Body of pancreas (tissue), 4 donors: ENCODE results near the gene SPATA33. TPM values are rescaled to one million over a fixed set of nuclear protein-coding genes. Genes with fewer than 3 reads are reported as not detected.

Experiments
- ATAC-seq: fragments of 150-250 bp; one replicate; pipeline ENCODE4 v1.9.1; 2016
- DNase-seq, 4 donors: peaks; one replicate each; pipeline ENCODE4 v3.0.0-alpha.2; 2019
- H3K27ac ChIP-seq, 4 donors: fragments of 200-600 bp; sonication (generic); 1 replicate in 3 of 4; 2 replicates in 1 of 4; pipeline versions ENCODE4 v1.5.1 to v1.6.1; 2016 to 2019; ENCODE audit warnings: mild to moderate bottlenecking in 1 of 4, mixed read lengths in 1 of 4, moderate library complexity in 1 of 4
- H3K27me3 ChIP-seq, 2 donors: fragments of 200-600 bp; sonication (generic); one replicate each; pipeline ENCODE4 v1.6.0; 2016; ENCODE audit warnings: mild to moderate bottlenecking in 1 of 2
- H3K36me3 ChIP-seq, 2 donors: fragments of 200-600 bp; sonication (generic); replicated peaks in 1 of 2; 2 replicates each; pipeline ENCODE4 v1.5.1; 2016; ENCODE audit warnings: low read depth in 2 of 2; ENCODE audit not compliant: insufficient read depth in 1 of 2
- H3K4me1 ChIP-seq: fragments of 200-600 bp; sonication (generic); one replicate; pipeline ENCODE4 v1.6.0; 2016
- H3K4me3 ChIP-seq, 2 donors: fragments of 200-600 bp; sonication (generic); 1 replicate in 1 of 2; 2 replicates in 1 of 2; pipeline ENCODE4 v1.5.1; 2016 to 2019
- H3K9me3 ChIP-seq, 3 donors: fragments of 200-600 bp; sonication (generic); 1 replicate in 2 of 3; 2 replicates in 1 of 3; pipeline ENCODE4 v1.5.1; 2016
- POLR2A ChIP-seq, 3 donors: fragments of 450-650 bp; IDR thresholded peaks; one replicate each; pipeline ENCODE4 v1.6.1; 2016; ENCODE audit warnings: antibody characterized with exemption in 3 of 3, mild to moderate bottlenecking in 2 of 3
- WGBS, 2 donors: methylation state at CpG; one replicate each; pipeline ENCODE4 v1.1.5; 2017; 5-methylcytosine and 5-hydroxymethylcytosine counted together
- intact Hi-C: fragments of 100-400 bp; cut with DNase I; formaldehyde crosslinking; loops from one replicate; pipeline ENCODE4 v1.15.1; 2023
- total RNA-seq, 2 donors: library from RNA; depleted of rRNA; stranded (reverse); fragments of >200 nt; gene quantifications; one replicate each; pipeline ENCODE4 v1.1.0, GENCODE V29; 2016
- TF ChIP-seq, protein P1 (sequence below), 7 experiments: fragments of 450-650 bp in 4 of 7; fragments of 200-600 bp in 3 of 7; sonication (generic) in 3 of 7; IDR thresholded peaks; one replicate each; pipeline ENCODE4 v1.5.1; 2016 to 2019; ENCODE audit warnings: antibody characterized with exemption in 7 of 7

Gene SPATA33
- total RNA-seq, 2 donors from 2014 or later, result 3.6 to 7.9 TPM

DNA sequence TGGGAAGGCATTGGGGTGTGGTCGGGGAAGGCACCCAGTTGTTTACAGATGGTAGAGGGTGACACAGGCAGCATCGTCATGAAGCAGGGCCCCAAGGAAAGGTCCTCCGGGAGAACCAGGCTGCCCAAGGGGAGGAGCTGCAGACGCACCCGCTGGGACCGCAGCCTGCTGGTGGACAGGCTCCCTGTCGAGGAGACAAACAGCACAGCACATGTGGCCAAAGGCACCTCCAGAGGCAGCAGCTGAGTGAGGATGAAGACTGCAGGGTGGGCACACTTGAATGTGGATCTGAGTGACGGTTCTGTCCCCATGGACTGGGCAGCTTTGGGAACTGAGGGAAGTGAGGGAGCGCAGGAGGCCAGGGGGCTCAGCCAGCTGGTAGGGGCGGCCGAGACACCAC lies 12.5 kb upstream of the SPATA33 start:
- ATAC-seq, result no peak
- peaks cover 6 to 23% of the 10 kb centered on the region in 2 donors for H3K36me3 ChIP-seq
- WGBS, 2 donors, result 85 to 86% methylated on average over 8 to 9 of the region's 11 CpGs
- no peak for TF ChIP-seq POLR2A (IDR thresholded peaks at IDR 0.05)
- TF ChIP-seq, protein P1, sequence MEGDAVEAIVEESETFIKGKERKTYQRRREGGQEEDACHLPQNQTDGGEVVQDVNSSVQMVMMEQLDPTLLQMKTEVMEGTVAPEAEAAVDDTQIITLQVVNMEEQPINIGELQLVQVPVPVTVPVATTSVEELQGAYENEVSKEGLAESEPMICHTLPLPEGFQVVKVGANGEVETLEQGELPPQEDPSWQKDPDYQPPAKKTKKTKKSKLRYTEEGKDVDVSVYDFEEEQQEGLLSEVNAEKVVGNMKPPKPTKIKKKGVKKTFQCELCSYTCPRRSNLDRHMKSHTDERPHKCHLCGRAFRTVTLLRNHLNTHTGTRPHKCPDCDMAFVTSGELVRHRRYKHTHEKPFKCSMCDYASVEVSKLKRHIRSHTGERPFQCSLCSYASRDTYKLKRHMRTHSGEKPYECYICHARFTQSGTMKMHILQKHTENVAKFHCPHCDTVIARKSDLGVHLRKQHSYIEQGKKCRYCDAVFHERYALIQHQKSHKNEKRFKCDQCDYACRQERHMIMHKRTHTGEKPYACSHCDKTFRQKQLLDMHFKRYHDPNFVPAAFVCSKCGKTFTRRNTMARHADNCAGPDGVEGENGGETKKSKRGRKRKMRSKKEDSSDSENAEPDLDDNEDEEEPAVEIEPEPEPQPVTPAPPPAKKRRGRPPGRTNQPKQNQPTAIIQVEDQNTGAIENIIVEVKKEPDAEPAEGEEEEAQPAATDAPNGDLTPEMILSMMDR (IDR thresholded peaks at IDR 0.05), result no peak
- no peaks in the 10 kb centered on the region for H3K9me3 ChIP-seq
- no peak for DNase-seq
- no peak overlapping the region for H3K27ac ChIP-seq
- no peaks in the 10 kb centered on the region for H3K27me3 ChIP-seq
- intact Hi-C loops, result no loop called here
- no peak overlapping the region for H3K4me3 ChIP-seq
- peaks cover 16% of the 10 kb centered on the region for H3K4me1 ChIP-seq

DNA sequence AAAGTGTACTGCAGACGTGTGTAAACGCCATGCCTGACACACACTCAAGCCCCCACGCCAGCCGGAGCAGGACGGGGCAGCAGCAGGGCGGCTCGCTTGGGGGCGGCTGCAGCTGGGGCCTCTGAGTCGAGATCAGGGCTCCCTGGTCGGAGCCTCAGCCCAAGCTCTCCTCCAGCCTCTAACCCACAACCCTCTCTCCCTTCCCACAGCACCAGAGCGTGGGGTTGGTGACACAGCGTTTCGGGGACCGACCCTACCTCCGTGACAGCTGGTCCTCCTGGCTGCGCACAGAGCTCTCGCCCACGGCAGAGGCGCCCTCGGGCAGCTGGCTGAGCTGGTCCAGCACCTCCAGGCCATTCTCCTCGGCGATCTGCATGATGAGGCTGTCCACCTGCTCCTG lies 11.4 kb upstream of the SPATA33 start:
- Histone ChIP-seq H3K27ac (no peak overlapping the region), H3K9me3 (no peaks in the 10 kb centered on the region), H3K4me3 (no peak overlapping the region), H3K36me3 (peaks cover 6 to 25% of the 10 kb centered on the region in 2 donors), H3K4me1 (peaks cover 4% of the 10 kb centered on the region), H3K27me3 (no peaks in the 10 kb centered on the region)
- ATAC-seq (no peak), DNase-seq (no peak)
- WGBS, 2 donors, result 92 to 93% methylated on average over 12 to 22 of the region's 22 CpGs
- intact Hi-C loops, result no loop called here
- TF ChIP-seq, protein P1 (IDR thresholded peaks at IDR 0.05), result no peak
- TF ChIP-seq POLR2A (IDR thresholded peaks at IDR 0.05), result no peak

DNA sequence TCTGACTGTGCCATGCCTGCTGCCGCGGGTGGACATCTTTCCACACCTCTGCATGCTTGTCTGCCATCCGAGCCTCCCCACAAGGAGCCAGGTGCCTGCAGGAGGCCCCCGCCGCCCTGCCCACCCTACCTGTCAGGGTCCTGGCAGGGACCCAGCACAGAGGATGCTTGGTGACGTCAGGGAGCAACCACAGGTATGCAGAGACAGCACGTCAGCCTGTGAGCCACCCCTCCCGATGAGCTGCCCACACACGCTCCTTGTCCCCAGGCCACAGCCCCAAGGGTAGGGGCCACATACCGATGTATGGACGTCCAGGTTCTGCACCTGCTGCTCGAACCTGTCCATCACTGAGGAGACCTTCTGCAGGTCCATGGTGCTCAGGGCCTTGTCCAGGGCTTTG lies 10.7 kb upstream of the SPATA33 start:
- Histone ChIP-seq H3K27ac (no peak overlapping the region), H3K4me1 (peaks cover under 1% of the 10 kb centered on the region), H3K36me3 (peaks cover 6 to 25% of the 10 kb centered on the region in 2 donors), H3K27me3 (no peaks in the 10 kb centered on the region), H3K4me3 (no peak overlapping the region), H3K9me3 (no peaks in the 10 kb centered on the region)
- DNase-seq (no peak), ATAC-seq (no peak)
- 83 to 92% methylated on average over 4 to 12 of the region's 12 CpGs for WGBS, 2 donors
- TF ChIP-seq POLR2A (IDR thresholded peaks at IDR 0.05), result no peak
- TF ChIP-seq, protein P1 (IDR thresholded peaks at IDR 0.05), result no peak
- intact Hi-C loops, result no loop called here

DNA sequence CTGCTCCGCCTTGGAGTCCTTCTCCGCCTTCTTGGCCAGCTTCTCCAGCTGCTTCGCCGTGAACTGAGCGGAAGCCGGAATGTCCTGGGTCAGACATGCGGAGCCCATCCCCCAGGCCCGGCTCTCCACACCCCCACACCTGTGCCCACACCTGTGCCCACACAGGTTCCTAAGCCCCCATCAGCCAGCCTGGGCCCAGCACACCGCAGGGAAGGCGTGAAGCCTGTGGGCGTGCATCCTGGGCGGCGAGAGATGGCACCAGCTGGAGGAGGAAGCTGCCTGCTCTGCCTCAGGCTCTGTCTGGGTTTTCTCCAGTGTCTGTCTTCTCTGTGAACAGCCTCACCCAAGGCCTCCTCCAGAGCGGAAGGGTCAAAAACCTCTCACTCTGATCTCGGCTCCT lies 6.1 kb upstream of the SPATA33 start:
- Histone ChIP-seq H3K27me3 (no peaks in the 10 kb centered on the region), H3K27ac (no peak overlapping the region), H3K4me1 (peaks cover 15% of the 10 kb centered on the region), H3K36me3 (peaks cover 6 to 11% of the 10 kb centered on the region in 2 donors), H3K4me3 (no peak overlapping the region), H3K9me3 (no peaks in the 10 kb centered on the region)
- DNase-seq (no peak), ATAC-seq (no peak)
- intact Hi-C loops, result no loop called here
- TF ChIP-seq, protein P1 (IDR thresholded peaks at IDR 0.05), result no peak
- WGBS, 2 donors, result 92% methylated on average over 11 to 15 of the region's 15 CpGs

DNA sequence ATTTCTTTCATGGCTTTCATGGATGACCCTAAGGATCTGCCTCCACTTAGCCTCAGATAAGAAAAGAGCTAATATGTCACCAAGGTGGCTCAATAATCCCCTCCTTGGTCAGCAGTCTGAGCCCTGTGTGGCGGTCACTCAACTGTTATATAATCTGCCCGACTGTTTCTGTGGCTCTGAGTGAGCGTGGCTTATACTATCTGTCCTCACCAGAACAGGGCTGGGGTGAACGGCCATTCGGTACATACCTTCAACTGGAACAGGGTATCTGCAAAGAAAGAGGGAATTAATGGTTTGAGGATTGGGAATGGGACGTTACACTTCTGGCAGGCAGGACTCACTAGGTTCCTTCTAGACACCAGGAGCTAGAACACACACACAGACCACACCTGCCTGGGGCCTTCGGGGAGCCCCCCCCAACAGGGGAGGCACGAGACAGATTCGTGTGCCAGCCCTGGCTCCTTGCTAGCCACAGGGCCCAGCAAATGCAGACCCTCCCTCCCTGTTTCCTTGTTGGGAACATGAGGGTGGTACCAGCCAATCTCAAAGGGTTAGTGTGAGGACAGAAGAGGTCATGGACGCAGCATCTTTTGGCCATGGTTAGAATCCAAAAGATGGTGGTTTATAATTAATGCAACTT lies 3.9 kb upstream of the SPATA33 start:
- H3K4me1 ChIP-seq, result peaks cover 27% of the 10 kb centered on the region
- no peak overlapping the region for H3K4me3 ChIP-seq
- no peak for TF ChIP-seq POLR2A (IDR thresholded peaks at IDR 0.05)
- TF ChIP-seq, protein P1 (IDR thresholded peaks at IDR 0.05), result no peak
- no peak for DNase-seq
- H3K27ac ChIP-seq, result no peak overlapping the region
- no peaks in the 10 kb centered on the region for H3K27me3 ChIP-seq
- peaks cover 0 to 4% of the 10 kb centered on the region in 2 donors for H3K36me3 ChIP-seq
- ATAC-seq, result no peak
- H3K9me3 ChIP-seq, result no peaks in the 10 kb centered on the region
- intact Hi-C loops, result no loop called here
- WGBS, 2 donors, result 90 to 92% methylated on average over 8 to 10 of the region's 10 CpGs
